ENCODE results near the gene MAP4K1.

The MAP4K1 gene

DNA sequence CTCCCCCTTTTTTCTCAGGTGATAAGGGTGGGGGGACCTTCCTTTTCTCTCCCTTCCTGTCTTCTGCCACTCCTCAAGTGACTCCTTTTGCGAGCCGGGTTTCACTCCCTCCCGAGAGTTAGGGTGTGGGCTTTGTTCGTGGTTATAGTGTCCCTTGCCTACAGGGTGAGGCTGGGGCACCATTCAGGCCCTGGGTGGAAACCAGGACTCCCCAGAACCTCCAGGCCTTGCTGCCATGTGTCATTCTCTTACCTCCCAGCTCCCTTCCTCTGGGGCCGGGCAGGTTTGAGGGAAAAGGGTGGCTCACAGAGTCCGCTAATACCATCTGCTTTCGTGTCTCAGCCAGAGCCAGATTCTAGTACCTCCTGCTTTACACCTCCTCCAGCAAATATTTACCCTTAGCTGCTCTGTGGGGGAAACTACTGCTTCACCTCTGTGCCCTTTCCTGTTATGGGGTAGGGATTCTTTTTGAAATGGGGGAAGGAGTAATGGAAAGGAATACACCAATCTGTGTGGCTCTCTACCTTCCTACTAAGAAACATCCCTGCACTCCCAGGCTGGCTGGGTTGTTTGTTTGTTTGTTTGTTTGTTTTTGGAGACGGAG is 32.5 kb upstream of the MAP4K1 start:
- peaks cover 18% of the 10 kb centered on the region for H3K4me1 ChIP-seq (ENCODE audit: low read length)
- no peaks in the 10 kb centered on the region for H3K36me3 ChIP-seq (replicated peaks; ENCODE audit: insufficient read depth, low read length)
- TF ChIP-seq EZH2phosphoT487 (IDR thresholded peaks at IDR 0.05; ENCODE audit: low read length) (no peak), EZH2 (optimal IDR thresholded peaks at IDR 0.05; ENCODE audit: low read depth, low read length) (no peak)
- TF ChIP-seq, protein P1, sequence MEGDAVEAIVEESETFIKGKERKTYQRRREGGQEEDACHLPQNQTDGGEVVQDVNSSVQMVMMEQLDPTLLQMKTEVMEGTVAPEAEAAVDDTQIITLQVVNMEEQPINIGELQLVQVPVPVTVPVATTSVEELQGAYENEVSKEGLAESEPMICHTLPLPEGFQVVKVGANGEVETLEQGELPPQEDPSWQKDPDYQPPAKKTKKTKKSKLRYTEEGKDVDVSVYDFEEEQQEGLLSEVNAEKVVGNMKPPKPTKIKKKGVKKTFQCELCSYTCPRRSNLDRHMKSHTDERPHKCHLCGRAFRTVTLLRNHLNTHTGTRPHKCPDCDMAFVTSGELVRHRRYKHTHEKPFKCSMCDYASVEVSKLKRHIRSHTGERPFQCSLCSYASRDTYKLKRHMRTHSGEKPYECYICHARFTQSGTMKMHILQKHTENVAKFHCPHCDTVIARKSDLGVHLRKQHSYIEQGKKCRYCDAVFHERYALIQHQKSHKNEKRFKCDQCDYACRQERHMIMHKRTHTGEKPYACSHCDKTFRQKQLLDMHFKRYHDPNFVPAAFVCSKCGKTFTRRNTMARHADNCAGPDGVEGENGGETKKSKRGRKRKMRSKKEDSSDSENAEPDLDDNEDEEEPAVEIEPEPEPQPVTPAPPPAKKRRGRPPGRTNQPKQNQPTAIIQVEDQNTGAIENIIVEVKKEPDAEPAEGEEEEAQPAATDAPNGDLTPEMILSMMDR (IDR thresholded peaks at IDR 0.05; ENCODE audit: low read length), result no peak
- peak overlapping the region; percentile 98; the same call in 1 of the 2 replicates for H3K4me2 ChIP-seq (ENCODE audit: low read depth, low read length)
- DNase-seq, result no peak
- H3K9me2 ChIP-seq (replicated peaks; ENCODE audit: insufficient read depth, low read length), result no peaks in the 10 kb centered on the region
- H4K20me1 ChIP-seq (ENCODE audit: insufficient read depth, low read length), result peaks cover 22% of the 10 kb centered on the region
- no peak overlapping the region for H3K9ac ChIP-seq (ENCODE audit: low read length)
- no peaks in the 10 kb centered on the region for H3K9me3 ChIP-seq (replicated peaks; ENCODE audit: insufficient read depth, low read length)
- H3K27ac ChIP-seq (ENCODE audit: low read length), result no peak overlapping the region
- no peak overlapping the region for H3K4me3 ChIP-seq (ENCODE audit: low read length)
- H2AFZ ChIP-seq (ENCODE audit: low read length), result no peak overlapping the region
- peaks cover 78% of the 10 kb centered on the region for H3K79me2 ChIP-seq (ENCODE audit: low read length)
- H3F3A ChIP-seq (ENCODE audit: insufficient read depth, low read length), result 0 out of 2 replicates have a peak, but pooled peaks cover 5% of the 10 kb centered on the region
- H3K27me3 ChIP-seq (replicated peaks; ENCODE audit: insufficient read depth, low read length), result no peaks in the 10 kb centered on the region

DNA sequence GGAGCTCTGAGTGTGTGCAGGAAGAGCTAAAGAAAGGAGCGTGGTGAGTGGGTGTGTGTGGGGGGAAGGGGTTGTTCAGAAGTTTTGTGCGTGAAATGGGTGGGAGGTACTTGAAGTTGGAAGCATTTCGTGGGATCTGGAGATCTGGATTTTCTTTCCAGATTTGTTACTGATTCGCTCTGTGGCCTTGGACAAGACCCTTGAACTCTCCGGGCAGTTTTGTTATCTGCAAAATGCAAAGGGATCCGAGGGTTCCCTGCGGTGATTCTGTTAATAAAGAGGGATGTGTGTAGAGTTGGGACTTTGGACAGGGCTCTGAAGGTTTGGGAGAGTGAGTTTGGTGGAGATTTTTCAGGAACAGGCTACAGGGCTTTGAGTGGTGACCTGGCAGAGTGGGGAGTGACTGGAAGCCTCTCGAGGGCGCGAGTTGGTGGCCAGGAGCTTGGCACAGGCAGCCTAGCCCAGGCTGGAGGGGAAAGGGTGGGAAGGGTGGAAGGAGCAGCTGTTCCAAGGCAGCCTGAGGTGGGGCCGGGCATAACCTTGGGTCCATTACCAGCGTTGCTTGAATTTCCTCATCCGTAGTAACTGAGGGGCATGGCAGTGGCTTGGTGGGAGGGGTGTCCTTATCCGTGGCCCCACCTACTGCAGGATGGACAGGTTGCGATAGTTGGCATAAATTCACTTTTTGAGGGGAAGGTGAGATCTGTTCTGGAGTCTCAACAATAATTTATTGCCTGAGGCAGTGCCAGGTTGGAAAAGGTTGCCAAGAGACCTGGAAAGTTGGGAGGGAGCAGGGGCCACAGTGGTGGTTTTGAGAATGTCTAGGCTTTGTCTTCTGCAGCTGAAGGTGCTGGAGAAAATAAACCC is 31.8 kb upstream of the MAP4K1 start:
- Histone ChIP-seq H3K79me2 (ENCODE audit: low read length) (peaks cover 71% of the 10 kb centered on the region), H3K27ac (ENCODE audit: low read length) (no peak overlapping the region), H3F3A (ENCODE audit: insufficient read depth, low read length) (0 out of 2 replicates have a peak, but pooled peaks cover 5% of the 10 kb centered on the region), H3K4me1 (ENCODE audit: low read length) (peaks cover 12% of the 10 kb centered on the region), H4K20me1 (ENCODE audit: insufficient read depth, low read length) (peaks cover 16% of the 10 kb centered on the region), H2AFZ (ENCODE audit: low read length) (no peak overlapping the region), H3K4me3 (ENCODE audit: low read length) (peak overlapping the region; percentile 98), H3K27me3 (replicated peaks; ENCODE audit: insufficient read depth, low read length) (no peaks in the 10 kb centered on the region), H3K4me2 (ENCODE audit: low read depth, low read length) (peak overlapping the region; percentile 98), H3K9ac (ENCODE audit: low read length) (peak overlapping the region; percentile 95; the same call in 1 of the 2 replicates), H3K36me3 (replicated peaks; ENCODE audit: insufficient read depth, low read length) (no peaks in the 10 kb centered on the region), H3K9me3 (replicated peaks; ENCODE audit: insufficient read depth, low read length) (no peaks in the 10 kb centered on the region), H3K9me2 (replicated peaks; ENCODE audit: insufficient read depth, low read length) (no peaks in the 10 kb centered on the region)
- DNase-seq, result no peak
- TF ChIP-seq, protein P1 (IDR thresholded peaks at IDR 0.05; ENCODE audit: low read length), result no peak
- TF ChIP-seq EZH2 (optimal IDR thresholded peaks at IDR 0.05; ENCODE audit: low read depth, low read length), result no peak
- no peak for TF ChIP-seq EZH2phosphoT487 (IDR thresholded peaks at IDR 0.05; ENCODE audit: low read length)

DNA sequence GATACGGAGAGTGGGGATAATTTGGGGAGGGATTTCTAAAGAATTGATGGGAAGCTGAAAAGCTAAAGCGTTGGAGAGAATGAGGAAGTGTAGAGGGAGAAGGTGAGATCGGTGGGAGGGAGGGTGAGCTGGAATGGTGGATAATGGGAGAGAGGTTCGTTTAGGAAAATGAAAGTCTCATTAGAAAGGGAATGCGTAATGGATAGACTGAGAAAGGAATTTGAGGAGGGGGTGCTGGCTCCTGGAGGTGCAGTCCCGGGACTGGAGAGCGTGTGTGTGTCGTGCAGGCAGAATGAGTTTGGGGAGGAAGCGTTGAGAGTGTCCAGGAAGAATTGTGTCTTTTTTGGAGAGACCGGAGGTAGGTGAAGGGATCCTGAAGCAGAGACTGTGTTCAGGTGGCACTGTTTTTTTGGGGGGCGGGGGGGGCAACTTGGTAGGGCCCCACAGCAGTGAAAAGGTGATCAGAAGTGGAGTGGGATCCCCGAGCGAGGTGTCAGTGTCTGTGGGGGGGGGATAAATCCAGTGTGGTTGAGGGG is 31.1 kb upstream of the MAP4K1 start:
- H2AFZ ChIP-seq (ENCODE audit: low read length), result no peak overlapping the region
- DNase-seq, result no peak
- H3K27me3 ChIP-seq (replicated peaks; ENCODE audit: insufficient read depth, low read length), result no peaks in the 10 kb centered on the region
- no peaks in the 10 kb centered on the region for H3K9me2 ChIP-seq (replicated peaks; ENCODE audit: insufficient read depth, low read length)
- H3F3A ChIP-seq (ENCODE audit: insufficient read depth, low read length), result 0 out of 2 replicates have a peak, but pooled peaks cover 3% of the 10 kb centered on the region
- TF ChIP-seq EZH2phosphoT487 (IDR thresholded peaks at IDR 0.05; ENCODE audit: low read length) (no peak), EZH2 (optimal IDR thresholded peaks at IDR 0.05; ENCODE audit: low read depth, low read length) (no peak)
- TF ChIP-seq, protein P1 (IDR thresholded peaks at IDR 0.05; ENCODE audit: low read length), result no peak
- peak overlapping the region; percentile 98 for H3K4me3 ChIP-seq (ENCODE audit: low read length)
- peak overlapping the region; percentile 98 for H3K4me2 ChIP-seq (ENCODE audit: low read depth, low read length)
- H3K4me1 ChIP-seq (ENCODE audit: low read length), result peaks cover 12% of the 10 kb centered on the region
- no peaks in the 10 kb centered on the region for H3K36me3 ChIP-seq (replicated peaks; ENCODE audit: insufficient read depth, low read length)
- peak overlapping the region; percentile 95 for H3K9ac ChIP-seq (ENCODE audit: low read length)
- no peak overlapping the region for H3K27ac ChIP-seq (ENCODE audit: low read length)
- H4K20me1 ChIP-seq (ENCODE audit: insufficient read depth, low read length), result peaks cover 16% of the 10 kb centered on the region
- no peaks in the 10 kb centered on the region for H3K9me3 ChIP-seq (replicated peaks; ENCODE audit: insufficient read depth, low read length)
- H3K79me2 ChIP-seq (ENCODE audit: low read length), result peaks cover 64% of the 10 kb centered on the region

Data from MM.1S (cell line).